ENCODE data around the gene FCRL1.

The FCRL1 gene

GRCh38 chr1:157766792-157767191 lies 53.1 kb downstream of the FCRL1 start:
- Histone ChIP-seq H3K9me3 (ENCODE audit: low read length) (no peaks in the 10 kb centered on the region), H3K4me1 (ENCODE audit: insufficient read depth, low read length) (no peaks in the 10 kb centered on the region), H3K27ac (ENCODE audit: low read depth, low read length) (no peak overlapping the region), H3K36me3 (ENCODE audit: insufficient read depth, low read length) (no peaks in the 10 kb centered on the region), H3K4me3 (ENCODE audit: low read depth in 1 of 2, low read length in 2 of 2) (no peak overlapping the region), H3K27me3 (ENCODE audit: control insufficient read depth in 1 of 2, insufficient read depth in 2 of 2, low read length in 2 of 2) (no peaks in the 10 kb centered on the region), H3K9ac (ENCODE audit: low read length) (no peak overlapping the region)

GRCh38 chr1:157758018-157758417 lies 61.9 kb downstream of the FCRL1 start:
- Histone ChIP-seq H3K27me3 (ENCODE audit: control insufficient read depth in 1 of 2, insufficient read depth in 2 of 2, low read length in 2 of 2) (no peaks in the 10 kb centered on the region), H3K36me3 (ENCODE audit: insufficient read depth, low read length) (no peaks in the 10 kb centered on the region), H3K9ac (ENCODE audit: low read length) (no peak overlapping the region), H3K4me3 (ENCODE audit: low read depth in 1 of 2, low read length in 2 of 2) (no peak overlapping the region), H3K27ac (ENCODE audit: low read depth, low read length) (no peak overlapping the region), H3K9me3 (ENCODE audit: low read length) (no peaks in the 10 kb centered on the region), H3K4me1 (ENCODE audit: insufficient read depth, low read length) (no peaks in the 10 kb centered on the region)

GRCh38 chr1:157753611-157754010 lies 66.3 kb downstream of the FCRL1 start:
- H3K9ac ChIP-seq (ENCODE audit: low read length), result no peak overlapping the region
- H3K9me3 ChIP-seq (ENCODE audit: low read length), result no peaks in the 10 kb centered on the region
- no peaks in the 10 kb centered on the region for H3K36me3 ChIP-seq (ENCODE audit: insufficient read depth, low read length)
- H3K27ac ChIP-seq (ENCODE audit: low read depth, low read length), result no peak overlapping the region
- H3K4me3 ChIP-seq (ENCODE audit: low read depth in 1 of 2, low read length in 2 of 2), result no peak overlapping the region
- H3K27me3 ChIP-seq (ENCODE audit: control insufficient read depth in 1 of 2, insufficient read depth in 2 of 2, low read length in 2 of 2), result no peaks in the 10 kb centered on the region
- H3K4me1 ChIP-seq (ENCODE audit: insufficient read depth, low read length), result no peaks in the 10 kb centered on the region

GRCh38 chr1:157751283-157751682 lies 68.6 kb downstream of the FCRL1 start:
- H3K4me3 ChIP-seq (ENCODE audit: low read depth in 1 of 2, low read length in 2 of 2), result no peak overlapping the region
- H3K9ac ChIP-seq (ENCODE audit: low read length), result no peak overlapping the region
- no peaks in the 10 kb centered on the region for H3K27me3 ChIP-seq (ENCODE audit: control insufficient read depth in 1 of 2, insufficient read depth in 2 of 2, low read length in 2 of 2)
- no peaks in the 10 kb centered on the region for H3K4me1 ChIP-seq (ENCODE audit: insufficient read depth, low read length)
- H3K27ac ChIP-seq (ENCODE audit: low read depth, low read length), result no peak overlapping the region
- H3K36me3 ChIP-seq (ENCODE audit: insufficient read depth, low read length), result no peaks in the 10 kb centered on the region
- no peaks in the 10 kb centered on the region for H3K9me3 ChIP-seq (ENCODE audit: low read length)

GRCh38 chr1:157748262-157748817 lies 71.6 kb downstream of the FCRL1 start:
- H3K4me3 ChIP-seq (ENCODE audit: low read depth in 1 of 2, low read length in 2 of 2), result no peak overlapping the region
- no peak overlapping the region for H3K27ac ChIP-seq (ENCODE audit: low read depth, low read length)
- H3K9me3 ChIP-seq (ENCODE audit: low read length), result no peaks in the 10 kb centered on the region
- no peaks in the 10 kb centered on the region for H3K4me1 ChIP-seq (ENCODE audit: insufficient read depth, low read length)
- H3K9ac ChIP-seq (ENCODE audit: low read length), result no peak overlapping the region
- H3K36me3 ChIP-seq (ENCODE audit: insufficient read depth, low read length), result no peaks in the 10 kb centered on the region
- no peaks in the 10 kb centered on the region for H3K27me3 ChIP-seq (ENCODE audit: control insufficient read depth in 1 of 2, insufficient read depth in 2 of 2, low read length in 2 of 2)
